Fibroblast of mammary gland (primary cell): ENCODE data around the gene PRPF31.

Experiments used
- DNase-seq: peaks from one replicate; pipeline ENCODE4 v3.0.0-alpha.2; 2010; ENCODE audit warnings: low read depth
- H3K4me3 ChIP-seq: 2 replicates; pipeline ENCODE4 v1.5.1; 2011; ENCODE audit warnings: low read depth, mild to moderate bottlenecking, low read length, moderate library complexity; ENCODE audit not compliant: control insufficient read depth
- TF ChIP-seq, protein P1 (sequence below): conservative IDR thresholded peaks from 2 replicates; pipeline ENCODE4 v1.5.1; 2011; ENCODE audit warnings: low read depth, low read length, inconsistent platforms; ENCODE audit not compliant: control insufficient read depth, insufficient read depth

The PRPF31 gene

DNA sequence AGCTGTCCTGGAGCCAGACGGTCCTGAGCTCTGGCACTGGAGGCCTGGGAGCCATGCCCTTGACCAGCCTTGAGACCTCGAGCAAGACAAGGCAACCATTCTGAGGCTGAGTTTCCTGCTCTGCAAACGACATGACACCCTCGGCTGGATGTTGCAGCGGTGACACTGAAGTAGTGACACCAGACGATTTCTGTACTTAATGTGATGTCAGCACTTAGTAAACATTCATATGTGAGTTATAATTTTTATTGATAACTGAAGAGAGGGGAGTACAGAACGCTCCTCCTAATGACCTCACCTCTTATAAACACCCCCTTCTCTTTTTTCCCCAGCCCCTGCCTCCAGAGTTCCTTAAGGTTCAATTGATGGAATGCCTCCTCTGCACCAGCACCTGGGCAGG, 7.1 kb upstream of the PRPF31 start:
- no peak for DNase-seq
- H3K4me3 ChIP-seq: no peak overlapping the region
- TF ChIP-seq, protein P1, sequence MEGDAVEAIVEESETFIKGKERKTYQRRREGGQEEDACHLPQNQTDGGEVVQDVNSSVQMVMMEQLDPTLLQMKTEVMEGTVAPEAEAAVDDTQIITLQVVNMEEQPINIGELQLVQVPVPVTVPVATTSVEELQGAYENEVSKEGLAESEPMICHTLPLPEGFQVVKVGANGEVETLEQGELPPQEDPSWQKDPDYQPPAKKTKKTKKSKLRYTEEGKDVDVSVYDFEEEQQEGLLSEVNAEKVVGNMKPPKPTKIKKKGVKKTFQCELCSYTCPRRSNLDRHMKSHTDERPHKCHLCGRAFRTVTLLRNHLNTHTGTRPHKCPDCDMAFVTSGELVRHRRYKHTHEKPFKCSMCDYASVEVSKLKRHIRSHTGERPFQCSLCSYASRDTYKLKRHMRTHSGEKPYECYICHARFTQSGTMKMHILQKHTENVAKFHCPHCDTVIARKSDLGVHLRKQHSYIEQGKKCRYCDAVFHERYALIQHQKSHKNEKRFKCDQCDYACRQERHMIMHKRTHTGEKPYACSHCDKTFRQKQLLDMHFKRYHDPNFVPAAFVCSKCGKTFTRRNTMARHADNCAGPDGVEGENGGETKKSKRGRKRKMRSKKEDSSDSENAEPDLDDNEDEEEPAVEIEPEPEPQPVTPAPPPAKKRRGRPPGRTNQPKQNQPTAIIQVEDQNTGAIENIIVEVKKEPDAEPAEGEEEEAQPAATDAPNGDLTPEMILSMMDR: no peak

GRCh38 chr19:54109651-54110050, 5.9 kb upstream of the PRPF31 start:
- no peak for DNase-seq
- H3K4me3 ChIP-seq: no peak overlapping the region
- TF ChIP-seq, protein P1: no peak

DNA sequence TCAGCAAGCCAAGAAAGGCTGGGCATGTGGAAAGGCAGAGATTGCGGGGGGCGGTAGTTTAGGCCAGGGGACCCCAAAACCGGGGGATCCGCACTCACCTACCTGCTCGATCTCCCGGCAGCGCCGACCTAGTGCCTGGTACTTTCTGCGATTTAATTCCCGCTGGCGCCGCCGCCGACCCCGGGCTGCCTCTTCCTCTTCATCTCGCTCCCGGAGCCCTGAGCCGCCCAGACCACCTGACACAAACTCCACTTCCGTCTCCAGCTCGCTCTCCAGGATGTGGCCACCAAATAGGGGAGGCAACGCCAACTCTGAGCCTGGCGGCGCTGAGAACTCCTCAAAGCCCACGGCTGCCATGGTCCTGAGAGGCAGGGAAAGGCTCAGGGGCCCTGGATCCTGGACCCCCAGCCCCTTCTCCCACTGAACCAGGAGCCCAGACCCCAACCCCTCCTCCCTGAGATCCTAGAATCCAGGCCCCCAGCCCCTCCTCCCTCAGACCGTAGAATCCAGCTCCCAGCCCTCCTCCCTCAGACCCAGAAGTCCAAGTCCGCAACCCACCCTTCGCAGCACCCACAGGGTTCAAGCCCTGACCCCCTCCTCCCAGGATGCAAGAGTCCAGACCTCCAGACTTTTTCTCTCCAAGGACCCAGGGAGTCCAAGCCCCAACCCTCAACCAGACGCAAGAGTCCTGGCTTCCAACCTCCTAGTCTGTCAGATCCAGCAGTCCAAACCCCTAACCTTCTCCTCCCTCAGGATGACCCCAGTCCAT, 1.0 kb upstream of the PRPF31 start:
- peak overlapping the region; percentile 92 for H3K4me3 ChIP-seq
- DNase-seq: peak; percentile 38
- TF ChIP-seq, protein P1: no peak

GRCh38 chr19:54121259-54121658, 5.7 kb downstream of the PRPF31 start:
- TF ChIP-seq, protein P1: no peak
- DNase-seq: no peak
- H3K4me3 ChIP-seq: no peak overlapping the region

DNA sequence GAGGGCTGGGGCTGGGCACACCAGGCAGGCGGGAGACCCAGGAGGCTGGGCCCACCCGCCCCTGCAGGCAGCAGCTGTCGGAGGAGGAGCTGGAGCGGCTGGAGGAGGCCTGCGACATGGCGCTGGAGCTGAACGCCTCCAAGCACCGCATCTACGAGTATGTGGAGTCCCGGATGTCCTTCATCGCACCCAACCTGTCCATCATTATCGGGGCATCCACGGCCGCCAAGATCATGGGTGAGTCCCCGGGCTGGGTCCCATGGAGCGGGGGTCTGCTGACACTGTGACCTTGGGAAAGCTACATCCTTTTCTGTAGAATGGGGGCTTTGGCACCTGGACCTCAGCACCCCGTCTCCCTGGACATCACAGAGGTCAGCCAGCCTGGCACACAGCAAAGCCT, 8.1 kb downstream of the PRPF31 start:
- TF ChIP-seq, protein P1: no peak
- H3K4me3 ChIP-seq: no peak overlapping the region
- DNase-seq: no peak

DNA sequence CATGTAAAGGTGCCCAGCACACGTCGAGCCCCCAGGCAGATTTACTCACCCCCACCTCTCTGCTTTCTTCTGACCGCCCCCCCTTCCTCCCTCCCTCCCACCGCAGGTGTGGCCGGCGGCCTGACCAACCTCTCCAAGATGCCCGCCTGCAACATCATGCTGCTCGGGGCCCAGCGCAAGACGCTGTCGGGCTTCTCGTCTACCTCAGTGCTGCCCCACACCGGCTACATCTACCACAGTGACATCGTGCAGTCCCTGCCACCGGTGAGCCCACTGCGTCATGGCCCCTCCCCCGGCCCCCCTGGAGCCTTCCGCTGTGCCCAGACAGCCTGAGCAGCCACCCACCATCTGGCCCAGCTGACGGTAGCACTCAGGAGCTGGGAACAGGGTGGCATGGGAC, 8.8 kb downstream of the PRPF31 start:
- H3K4me3 ChIP-seq: no peak overlapping the region
- DNase-seq: no peak
- TF ChIP-seq, protein P1: no peak

GRCh38 chr19:54125713-54126112, 10.2 kb downstream of the PRPF31 start:
- TF ChIP-seq, protein P1: no peak
- DNase-seq: no peak

More at GRCh38 chr19:54125713-54126112, 10.2 kb downstream of the PRPF31 start:
- H3K4me3 ChIP-seq: no peak overlapping the region
